Epithelial cell of proximal tubule (primary cell): Measurements from ENCODE around the gene SPC25. TPM values are rescaled to one million over a fixed set of nuclear protein-coding genes. Genes with fewer than 3 reads are reported as not detected.

Experiments used
- DNase-seq: peaks from one replicate; pipeline ENCODE4 v3.0.0-alpha.2; 2011; ENCODE audit warnings: low read depth
- H3K4me3 ChIP-seq: 2 replicates; pipeline ENCODE4 v1.5.1; 2011; ENCODE audit warnings: low read depth, mild to moderate bottlenecking, low read length
- CTCF ChIP-seq: conservative IDR thresholded peaks from 2 replicates; pipeline ENCODE4 v1.5.1; 2012; ENCODE audit warnings: low read depth, mild to moderate bottlenecking, low read length
- total RNA-seq: library from RNA; depleted of rRNA; stranded (reverse); fragments of >200 nt; gene quantifications from 2 replicates; pipeline ENCODE4 v1.2.3, GENCODE V29; 2015

Gene SPC25
- total RNA-seq, 1 donor from 2014 or later, result 39.7 TPM

GRCh38 chr2:168913495-168913894 is 23.3 kb upstream of the SPC25 start:
- no peak overlapping the region for H3K4me3 ChIP-seq
- DNase-seq, result no peak
- TF ChIP-seq CTCF, result no peak

GRCh38 chr2:168912901-168913369 is 22.7 kb upstream of the SPC25 start:
- DNase-seq, result no peak
- H3K4me3 ChIP-seq, result peak overlapping the region; percentile 48
- TF ChIP-seq CTCF, result no peak

- TF ChIP-seq CTCF, result no peak
- DNase-seq, result no peak
- peak overlapping the region; percentile 48 for H3K4me3 ChIP-seq
Measured at GRCh38 chr2:168912466-168912865, 22.2 kb upstream of the SPC25 start.

- TF ChIP-seq CTCF, result no peak
- no peak overlapping the region for H3K4me3 ChIP-seq
- DNase-seq, result no peak
Measured at GRCh38 chr2:168910330-168910729, 20.1 kb upstream of the SPC25 start.

GRCh38 chr2:168907940-168908662 is 17.9 kb upstream of the SPC25 start:
- no peak for TF ChIP-seq CTCF
- no peak overlapping the region for H3K4me3 ChIP-seq
- no peak for DNase-seq

- no peak for TF ChIP-seq CTCF
- DNase-seq, result no peak
Measured at GRCh38 chr2:168904358-168904757, 14.1 kb upstream of the SPC25 start.

GRCh38 chr2:168903888-168904287 is 13.7 kb upstream of the SPC25 start:
- H3K4me3 ChIP-seq, result no peak overlapping the region
- TF ChIP-seq CTCF, result no peak
- no peak for DNase-seq

More at GRCh38 chr2:168904358-168904757, 14.1 kb upstream of the SPC25 start:
- H3K4me3 ChIP-seq, result no peak overlapping the region
